Endothelial cell of umbilical vein (primary cell): ENCODE data around the gene EPS8. TPM values are rescaled to one million over a fixed set of nuclear protein-coding genes. Genes with fewer than 3 reads are reported as not detected.

Experiments
- BruUV-seq: library from RNA; stranded (reverse); fragments of 400-500 nt; replicated peaks from 2 replicates; lab custom pipeline; 2021; lab: Mats Ljungman, UMichigan
- CTCF ChIA-PET: fragments of 300-600, 350-600 bp; sonication (Branson Sonifier 250); formaldehyde crosslinking; loops from one replicate; lab custom pipeline; 2021; ENCODE audit warnings: antibody characterized with exemption, inconsistent platforms; lab: Charles Lee
- POLR2A ChIA-PET: fragments of 300-600, 350-600 bp; sonication (Branson Sonifier 250); formaldehyde crosslinking; loops from one replicate; lab custom pipeline; 2021; ENCODE audit warnings: antibody characterized with exemption, inconsistent platforms; lab: Charles Lee
- DNase-seq: peaks from one replicate; pipeline ENCODE4 v3.0.0-alpha.2; 2011; ENCODE audit warnings: low read depth, low spot score
- FAIRE-seq: peaks from 2 replicates; lab custom pipeline; 2011; peaks lifted over from hg19 to GRCh38; lab: Jason Lieb, UNC
- H2AFZ ChIP-seq: 2 replicates; pipeline ENCODE4 v1.6.0; 2012; ENCODE audit warnings: low read depth, low read length, control low read depth, inconsistent platforms
- H3K27ac ChIP-seq: 2 replicates; pipeline ENCODE4 v1.5.1; 2011; ENCODE audit warnings: low read depth, mild to moderate bottlenecking, control low read depth, low read length, moderate library complexity; ENCODE audit not compliant: insufficient read depth
- H3K27me3 ChIP-seq, 2 experiments: 2 replicates each; pipeline versions ENCODE4 v1.6.0 to v1.6.1; 2011; ENCODE audit warnings: low read length in 2 of 2, mixed read lengths in 1 of 2; ENCODE audit not compliant: control insufficient read depth in 2 of 2, insufficient read depth in 2 of 2
- H3K36me3 ChIP-seq, 2 experiments: 2 replicates in 1 of 2; 3 replicates in 1 of 2; pipeline ENCODE4 v1.5.1; 2011; ENCODE audit warnings: low read length in 2 of 2, mild to moderate bottlenecking in 1 of 2, moderate library complexity in 1 of 2; ENCODE audit not compliant: control insufficient read depth in 2 of 2, insufficient read depth in 2 of 2; ENCODE audit errors: extremely low read depth in 1 of 2
- H3K4me1 ChIP-seq: 3 replicates; pipeline ENCODE4 v1.5.1; 2011; ENCODE audit warnings: mild to moderate bottlenecking, low read length; ENCODE audit not compliant: control insufficient read depth, insufficient read depth; ENCODE audit errors: extremely low read depth
- H3K4me2 ChIP-seq: 2 replicates; pipeline ENCODE4 v1.6.1; 2011; ENCODE audit warnings: low read length, control low read depth, mixed read lengths; ENCODE audit not compliant: insufficient read depth
- H3K4me3 ChIP-seq, 3 experiments: fragments of 200-600 bp in 1 of 3; sonication (generic), shearing (Covaris generic) in 1 of 3; replicated peaks in 1 of 3; 2 replicates each; pipeline ENCODE4 v1.5.1; 2011 to 2016; ENCODE audit warnings: control low read depth in 3 of 3, low read length in 3 of 3, mild to moderate bottlenecking in 2 of 3, inconsistent platforms in 1 of 3, low read depth in 1 of 3, moderate library complexity in 1 of 3; ENCODE audit not compliant: insufficient read depth in 1 of 3
- H3K79me2 ChIP-seq: 2 replicates; pipeline ENCODE4 v1.6.0; 2012; ENCODE audit warnings: low read length, inconsistent platforms; ENCODE audit not compliant: control insufficient read depth, insufficient read depth
- H3K9ac ChIP-seq: replicated peaks from 2 replicates; pipeline ENCODE3; 2011; ENCODE audit warnings: low read length, control low read depth; ENCODE audit not compliant: insufficient read depth; ENCODE audit errors: extremely low read depth
- H3K9me1 ChIP-seq: replicated peaks from 3 replicates; pipeline ENCODE4 v1.6.0; 2011; ENCODE audit warnings: mild to moderate bottlenecking, low read length; ENCODE audit not compliant: control insufficient read depth, insufficient read depth; ENCODE audit errors: extremely low read depth
- H3K9me3 ChIP-seq: replicated peaks from 2 replicates; pipeline ENCODE4 v1.5.1; 2012; ENCODE audit warnings: low read length, inconsistent platforms; ENCODE audit not compliant: control insufficient read depth, insufficient read depth
- H4K20me1 ChIP-seq: replicated peaks from 2 replicates; pipeline ENCODE3; 2011; ENCODE audit warnings: mild to moderate bottlenecking, low read length; ENCODE audit not compliant: control insufficient read depth, insufficient read depth; ENCODE audit errors: extremely low read depth
- CTCF ChIP-seq, 2 donors: IDR thresholded peaks; 1 replicate in 1 of 2; 2 replicates in 1 of 2; pipeline ENCODE4 v1.5.1; 2011; ENCODE audit warnings: low read length in 2 of 2, mild to moderate bottlenecking in 2 of 2, moderate library complexity in 2 of 2, control low read depth in 1 of 2, inconsistent platforms in 1 of 2, low read depth in 1 of 2; ENCODE audit not compliant: insufficient read depth in 1 of 2; ENCODE audit errors: extremely low read depth in 1 of 2
- EZH2 ChIP-seq: IDR thresholded peaks from 2 replicates; pipeline ENCODE4 v1.6.1; 2012; ENCODE audit warnings: borderline replicate concordance, low read depth, mild to moderate bottlenecking, moderate library complexity, low read length, inconsistent platforms; ENCODE audit not compliant: severe bottlenecking
- FOS ChIP-seq: IDR thresholded peaks from 2 replicates; pipeline ENCODE4 v1.6.1; 2011; ENCODE audit warnings: mild to moderate bottlenecking, low read length, moderate library complexity, borderline replicate concordance; ENCODE audit not compliant: insufficient read depth
- GATA2 ChIP-seq: IDR thresholded peaks from 2 replicates; pipeline ENCODE4 v1.7.0; 2011; ENCODE audit warnings: low read depth, mild to moderate bottlenecking, moderate library complexity, mixed read lengths, low read length; ENCODE audit not compliant: insufficient read length, insufficient read depth
- JUN ChIP-seq: IDR thresholded peaks from 2 replicates; pipeline ENCODE4 v1.6.1; 2011; ENCODE audit warnings: borderline replicate concordance, low read depth; ENCODE audit not compliant: insufficient read length, insufficient read depth
- MAX ChIP-seq: IDR thresholded peaks from 2 replicates; pipeline ENCODE4 v1.6.1; 2011; ENCODE audit not compliant: insufficient read depth, insufficient read length
- MYC ChIP-seq: IDR thresholded peaks from one replicate; pipeline ENCODE4 v1.6.1; 2011; ENCODE audit warnings: mild to moderate bottlenecking, low read depth, low read length
- POLR2AphosphoS5 ChIP-seq: IDR thresholded peaks from 2 replicates; pipeline ENCODE4 v1.6.1; 2012; ENCODE audit warnings: low read depth, mild to moderate bottlenecking, control low read depth, low read length, moderate library complexity; ENCODE audit not compliant: insufficient read depth
- dilution Hi-C: fragments of 300-500 bp; cut with MboI; formaldehyde crosslinking; loops from one replicate; pipeline ENCODE4 v1.15.0; 2019; ENCODE audit warnings: low sequenced_read_pairs; ENCODE audit not compliant: extremely low pct_ligation_motif_present
- intact Hi-C: fragments of 100-400 bp; cut with micrococcal nuclease; formaldehyde crosslinking; loops from one replicate; pipeline ENCODE4 v1.10.0; 2022
- polyA plus RNA-seq, 4 experiments: library from polyadenylated mRNA; depleted of rRNA in 3 of 4; stranded (reverse) in 3 of 4; unstranded in 1 of 4; fragments of >200 nt; gene quantifications; 2 replicates each; pipeline versions ENCODE4 v1.2.1 to v1.2.3, GENCODE V29; 2011 to 2012; ENCODE audit warnings: missing spikeins in 1 of 4
- total RNA-seq: library from RNA; stranded (reverse); gene quantifications from 2 replicates; pipeline ENCODE4 v1.2.3, GENCODE V29; 2021

EPS8 gene
- total and polyA plus RNA-seq, 2 donors (not counting 3 experiments of a cell fraction or from before 2014, with no cell fraction given) = 8.4 to 11.9 TPM

GRCh38 chr12:15726027-15726877 is 62.9 kb downstream of the EPS8 start:
- ChIA-PET POLR2A (interaction anchor here (0.6 kb wide), 2 partner anchors 26 to 28 kb away, joined by 3 to 6 read pairs; no protein-coding TSS in a partner anchor), CTCF (interaction anchor here (1.0 to 1.5 kb wide), 2 partner anchors 19 to 142 kb away, joined by 3 to 5 read pairs; no protein-coding TSS in a partner anchor)
- no peak overlapping the region for H3K4me2 ChIP-seq
- no TSS peak for BruUV-seq
- no peak overlapping the region for H3K4me3 ChIP-seq
- H3K9me1 ChIP-seq = no peaks in the 10 kb centered on the region
- no peak overlapping the region for H3K9ac ChIP-seq
- H3K9me3 ChIP-seq = no peaks in the 10 kb centered on the region
- no peaks in the 10 kb centered on the region for H3K36me3 ChIP-seq
- dilution Hi-C loops = no loop called here
- intact Hi-C loops = no loop called here
- DNase-seq (no peak), FAIRE-seq (no peak)
- H3K79me2 ChIP-seq = no peaks in the 10 kb centered on the region
- peaks cover 12% of the 10 kb centered on the region for H3K4me1 ChIP-seq
- no peaks in the 10 kb centered on the region for H3K27me3 ChIP-seq
- no peak overlapping the region for H3K27ac ChIP-seq
- H4K20me1 ChIP-seq = no peaks in the 10 kb centered on the region
- TF ChIP-seq GATA2 = no peak
- TF ChIP-seq CTCF (IDR thresholded peaks at IDR 0.05; ENCODE audit: extremely low read depth in 1 of 2, insufficient read depth in 1 of 2, low read depth in 1 of 2, low read length in 2 of 2) = no peak
- no peak for TF ChIP-seq FOS
- no peak for TF ChIP-seq JUN
- TF ChIP-seq MYC = no peak
- TF ChIP-seq POLR2AphosphoS5 = no peak
- no peak for TF ChIP-seq EZH2
- no peak for TF ChIP-seq MAX
- H2AFZ ChIP-seq = no peak overlapping the region
